COLO668 (cell line): ENCODE measurements around the gene PANX1.
"Not testable (repeated sequence)": the region's sequence is repeated elsewhere in the genome, so short reads cannot be mapped to it uniquely, and the experiment has no call there.

Source experiments
- DNase-seq: peaks from one replicate; lab custom pipeline; 2025; ENCODE audit not compliant: unreplicated experiment; lab: John Stamatoyannopoulos, UW

PANX1 gene

DNA sequence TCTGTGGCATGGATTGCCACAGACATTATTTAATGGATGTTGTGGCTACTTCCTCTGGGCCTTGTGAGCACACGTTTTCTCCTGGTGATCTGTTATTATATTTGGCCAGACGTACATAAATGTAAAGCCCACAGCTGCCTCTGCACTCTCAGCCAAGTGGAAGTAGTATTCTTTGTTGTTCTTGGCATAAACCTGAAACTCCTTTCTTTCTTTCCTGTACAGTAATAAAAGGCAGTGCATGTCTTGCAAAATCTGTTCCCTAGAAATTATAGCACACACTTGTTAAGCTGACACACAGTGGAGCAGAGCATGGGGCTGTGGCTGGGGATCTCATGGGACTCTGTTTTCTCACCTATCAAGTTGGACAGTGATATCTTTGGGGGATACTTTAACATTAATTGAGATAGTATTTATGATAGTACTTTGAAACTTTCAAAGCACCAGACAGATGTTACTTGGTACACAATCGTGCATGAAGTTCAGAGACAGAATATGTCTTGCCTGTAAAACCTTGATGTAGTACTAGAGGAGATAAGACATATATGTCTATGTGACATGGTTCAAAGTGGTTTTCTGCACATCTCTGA is 20.9 kb downstream of the PANX1 start:
- DNase-seq = no peak

DNA sequence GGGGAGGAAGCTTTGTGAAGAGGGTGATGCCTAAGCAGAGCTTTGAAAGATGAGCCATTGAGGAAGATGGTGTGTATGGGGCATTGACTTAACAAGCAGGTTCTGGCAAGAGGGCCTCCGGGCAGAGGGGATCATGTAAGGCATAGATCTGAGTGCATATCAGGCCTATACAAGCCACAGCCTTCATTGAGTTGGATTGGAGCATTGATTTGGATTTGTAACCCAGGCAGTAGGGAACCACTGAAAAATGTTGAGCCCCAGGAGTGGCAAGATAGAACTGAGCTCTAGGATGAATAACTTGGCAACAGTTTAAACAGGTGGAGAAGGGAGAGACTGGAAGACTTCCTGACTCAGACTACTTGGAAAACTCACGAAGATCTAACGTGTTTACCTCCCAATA is 21.4 kb downstream of the PANX1 start:
- no peak for DNase-seq

DNA sequence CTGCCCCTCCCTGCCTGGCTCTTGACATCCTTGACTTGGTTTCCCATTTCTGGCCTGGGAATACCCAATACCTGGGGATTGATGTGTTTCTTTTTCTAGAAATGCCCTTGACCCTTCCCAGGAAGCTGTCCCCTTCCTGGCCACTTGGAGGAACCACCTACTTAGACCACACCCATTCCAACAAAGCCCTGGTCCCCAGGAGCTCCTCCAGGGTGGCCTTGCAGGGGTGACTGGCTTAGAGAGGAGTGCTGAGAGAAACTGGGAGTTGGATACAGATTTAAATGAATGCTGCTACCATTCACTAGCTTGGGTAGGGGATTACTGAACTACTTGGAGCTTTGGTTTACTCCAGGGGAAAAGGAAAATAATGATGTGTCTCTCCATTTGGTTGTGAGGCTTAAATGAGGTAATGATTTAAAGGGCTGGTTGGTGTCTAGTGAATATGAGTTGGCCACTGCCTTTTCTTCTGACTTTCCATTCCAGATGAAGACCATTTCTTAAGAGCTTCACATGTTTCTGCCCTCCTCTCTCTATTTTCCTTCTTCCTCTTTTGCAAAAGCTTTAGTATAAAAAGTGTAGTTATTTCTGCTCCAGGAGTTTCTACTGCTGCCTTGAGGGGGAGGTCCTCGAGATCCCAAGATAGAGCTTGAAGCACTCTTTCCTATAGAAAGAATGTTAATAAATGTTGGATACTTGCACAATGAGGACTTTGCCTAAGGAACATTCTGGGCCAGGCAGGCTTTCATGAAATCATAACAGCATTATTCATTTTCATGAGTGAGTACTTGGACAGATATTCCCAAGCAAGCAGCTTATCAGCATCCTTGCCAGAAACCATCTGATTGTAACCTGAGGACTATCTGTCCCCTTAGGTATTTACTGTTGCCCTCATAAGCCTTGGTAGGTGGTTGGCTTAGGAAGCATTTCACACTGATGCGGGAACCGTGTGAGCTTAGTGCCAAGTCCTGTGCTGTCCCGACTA is 22.4 kb downstream of the PANX1 start:
- no peak for DNase-seq

DNA sequence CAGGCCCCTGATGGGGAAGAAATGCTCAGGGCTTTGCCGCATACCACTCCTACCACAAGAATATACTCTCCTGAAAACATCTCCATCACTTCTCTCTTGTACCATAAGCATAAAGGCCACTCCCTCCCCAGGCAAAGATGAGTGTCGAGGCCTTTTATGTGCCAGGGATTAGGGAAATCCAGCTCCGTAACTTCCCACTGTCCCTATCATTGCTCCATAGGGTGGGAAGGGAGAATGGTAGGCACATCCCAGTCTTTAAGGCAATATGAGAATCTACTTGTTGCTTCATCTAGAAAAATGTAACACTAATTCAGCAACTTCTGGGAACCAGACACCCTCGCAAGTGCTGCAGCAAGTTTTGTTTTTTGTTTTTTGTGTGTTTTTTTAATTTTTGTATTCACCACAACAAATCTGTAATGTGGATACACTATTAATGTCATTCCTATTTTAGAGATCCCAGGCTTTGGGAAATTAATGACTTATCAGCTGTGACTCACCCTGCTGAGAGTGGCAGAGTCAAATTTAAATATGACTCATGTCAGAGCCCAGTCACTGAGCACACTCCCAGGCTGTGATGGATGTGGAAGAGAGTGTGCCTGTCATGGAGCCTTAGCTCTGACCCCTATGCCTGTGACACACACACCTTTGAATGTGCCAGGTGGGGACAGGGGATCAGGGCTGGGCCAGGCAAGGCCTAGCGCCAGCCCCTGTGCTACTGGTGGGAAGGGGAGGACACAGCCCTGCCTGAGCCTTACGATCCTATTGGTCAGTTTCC is 23.4 kb downstream of the PANX1 start:
- peak; percentile 33 for DNase-seq

DNA sequence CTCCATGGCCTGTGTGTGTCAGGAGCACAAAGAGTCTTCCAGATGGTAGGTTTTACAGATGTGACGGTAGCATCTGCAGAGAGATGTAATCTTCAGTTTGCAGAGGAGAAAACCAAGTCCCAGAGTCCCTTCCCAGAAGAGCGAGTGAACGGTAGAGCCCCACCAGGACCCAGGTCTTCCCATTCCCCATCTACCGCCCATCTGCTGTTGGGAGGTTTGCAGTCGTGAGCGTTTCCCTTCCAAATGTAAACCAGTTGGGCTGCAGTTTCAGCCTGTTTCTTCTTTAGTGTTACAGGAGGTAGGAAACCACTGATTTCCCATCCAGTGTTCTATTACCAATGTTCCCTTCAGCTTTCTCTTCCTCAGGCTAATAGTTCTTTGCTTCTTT is 24.0 kb downstream of the PANX1 start:
- no peak for DNase-seq

DNA sequence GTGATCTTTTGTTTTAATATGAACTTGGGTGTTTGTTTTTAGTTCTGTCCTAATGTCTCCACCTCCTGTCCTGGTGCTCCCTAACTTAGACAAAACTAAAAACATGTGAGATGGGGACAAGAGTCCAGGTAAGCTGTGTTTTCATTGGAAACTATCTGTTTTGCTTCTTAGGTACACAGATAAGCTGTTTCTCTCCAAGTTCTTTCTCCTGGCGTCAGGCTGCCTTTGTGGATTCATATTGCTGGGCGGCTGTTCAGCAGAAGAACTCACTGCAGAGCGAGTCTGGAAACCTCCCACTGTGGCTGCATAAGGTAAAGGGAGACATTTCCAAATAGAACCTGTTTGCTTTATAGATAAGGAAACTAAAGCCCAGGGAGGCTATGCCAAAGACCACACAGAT is 24.7 kb downstream of the PANX1 start:
- no peak for DNase-seq

DNA sequence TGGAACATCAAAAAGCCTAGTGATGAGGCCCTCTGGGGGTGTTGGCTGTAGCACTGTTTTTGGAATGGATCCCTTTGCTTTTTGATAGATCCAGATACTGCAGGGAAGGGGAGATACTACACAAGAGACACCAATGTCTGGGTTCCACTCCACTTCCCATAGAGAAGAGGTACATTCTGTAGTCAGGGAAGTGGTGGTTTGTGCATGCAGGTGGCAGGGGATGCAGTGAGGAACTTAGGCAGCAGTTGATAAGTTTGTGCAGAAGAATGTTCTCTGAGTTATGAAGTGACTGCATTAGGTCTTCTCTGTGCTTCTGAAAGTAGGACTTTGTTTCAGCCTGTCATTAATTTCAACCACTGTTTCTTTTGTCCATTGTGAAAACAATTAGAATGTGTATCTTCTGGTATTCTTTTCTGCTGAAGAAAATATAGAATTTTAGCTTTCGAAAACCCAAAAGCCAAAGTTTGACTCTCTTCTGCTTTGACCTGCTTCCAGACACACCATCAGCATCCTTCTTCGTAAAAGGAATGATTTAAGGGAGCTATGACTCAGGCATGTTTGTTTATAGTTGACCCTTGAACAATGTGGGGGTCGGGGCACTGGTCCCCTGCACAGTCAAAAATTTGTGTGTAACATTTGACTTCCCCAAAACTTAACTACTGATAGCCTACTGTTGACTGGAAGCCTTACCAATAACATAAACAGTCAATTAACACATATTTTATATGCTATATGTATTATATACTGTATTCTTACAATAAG is 25.6 kb downstream of the PANX1 start:
- no peak for DNase-seq

DNA sequence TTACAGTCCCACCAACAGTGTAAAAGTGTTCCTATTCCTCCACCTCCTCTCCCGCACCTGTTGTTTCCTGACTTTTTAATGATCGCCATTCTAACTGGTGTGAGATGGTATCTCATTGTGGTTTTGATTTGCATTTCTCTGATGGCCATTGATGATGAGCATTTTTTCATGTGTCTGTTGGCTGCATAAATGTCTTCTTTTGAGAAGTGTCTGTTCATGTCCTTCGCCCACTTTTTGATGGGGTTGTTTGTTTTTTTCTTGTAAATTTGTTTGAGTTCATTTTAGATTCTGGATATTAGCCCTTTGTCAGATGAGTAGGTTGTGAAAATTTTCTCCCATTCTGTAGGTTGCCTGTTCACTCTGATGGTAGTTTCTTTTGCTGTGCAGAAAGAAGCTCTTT is 28.7 kb downstream of the PANX1 start:
- DNase-seq = not testable (repeated sequence)

DNA sequence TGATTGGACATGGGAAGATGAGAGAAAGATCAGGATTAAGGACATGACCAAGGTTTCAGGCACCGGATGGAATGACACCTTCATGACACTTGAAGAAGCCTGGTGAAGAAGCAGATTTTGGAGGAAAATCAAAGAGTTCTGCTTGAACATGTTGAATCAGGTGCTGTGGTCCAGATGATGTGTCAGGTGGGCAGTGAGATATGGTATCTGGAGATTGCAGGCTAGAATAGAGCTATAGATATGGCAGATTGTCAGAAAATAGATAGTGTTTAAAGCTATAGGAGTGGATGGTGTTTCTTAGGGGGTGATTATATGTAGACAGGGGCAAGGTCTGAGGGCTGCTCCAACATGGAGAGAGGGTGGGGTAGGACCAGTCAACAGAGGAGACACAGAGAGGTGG is 40.2 kb downstream of the PANX1 start:
- DNase-seq = no peak

DNA sequence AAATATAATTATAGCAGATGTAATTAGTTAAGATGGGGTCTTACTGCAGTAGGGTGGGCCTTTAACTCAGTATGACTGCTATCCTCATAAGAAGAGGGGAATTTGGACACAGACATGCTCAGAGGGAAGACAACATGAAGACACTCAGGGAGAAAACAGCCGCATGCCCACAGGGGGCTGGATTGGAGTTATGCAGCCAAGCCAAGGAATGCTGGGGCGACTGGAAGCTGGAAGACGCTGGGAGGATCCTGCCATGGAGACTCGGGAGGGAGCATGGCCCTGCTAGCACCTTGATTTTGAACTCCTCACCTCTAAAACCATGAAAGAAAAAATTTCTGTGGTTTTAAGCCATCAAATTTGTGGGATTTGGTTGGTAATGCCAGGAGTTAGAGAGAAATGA is 40.9 kb downstream of the PANX1 start:
- no peak for DNase-seq

DNA sequence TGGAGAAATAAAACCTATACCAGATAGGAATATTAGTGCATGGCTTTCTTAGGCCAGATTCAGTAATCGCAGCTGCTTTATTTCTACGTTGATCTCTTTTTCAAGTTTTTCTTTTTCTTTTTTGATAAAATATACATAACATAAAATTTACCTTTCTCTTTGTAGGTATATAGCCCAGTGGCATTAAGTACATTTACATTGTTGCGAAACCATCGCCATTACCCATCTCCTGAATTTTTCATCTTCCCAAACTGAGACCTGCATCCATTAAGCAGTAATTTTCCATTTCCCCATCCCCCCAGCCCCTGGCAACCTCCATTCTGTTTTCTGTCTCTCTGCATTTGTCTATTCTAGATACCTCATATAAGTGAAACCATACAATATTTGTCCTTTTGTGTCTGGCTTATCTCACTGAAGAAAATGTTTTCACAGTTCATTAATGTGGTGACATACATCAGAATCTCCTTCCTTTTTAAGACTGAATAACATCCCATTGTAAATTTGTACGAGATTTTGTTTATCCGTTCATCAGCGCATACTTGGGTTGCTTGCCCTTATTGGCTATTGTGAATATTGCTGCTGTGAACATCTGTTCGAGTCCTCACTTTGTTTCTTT is 41.4 kb downstream of the PANX1 start:
- DNase-seq = no peak

DNA sequence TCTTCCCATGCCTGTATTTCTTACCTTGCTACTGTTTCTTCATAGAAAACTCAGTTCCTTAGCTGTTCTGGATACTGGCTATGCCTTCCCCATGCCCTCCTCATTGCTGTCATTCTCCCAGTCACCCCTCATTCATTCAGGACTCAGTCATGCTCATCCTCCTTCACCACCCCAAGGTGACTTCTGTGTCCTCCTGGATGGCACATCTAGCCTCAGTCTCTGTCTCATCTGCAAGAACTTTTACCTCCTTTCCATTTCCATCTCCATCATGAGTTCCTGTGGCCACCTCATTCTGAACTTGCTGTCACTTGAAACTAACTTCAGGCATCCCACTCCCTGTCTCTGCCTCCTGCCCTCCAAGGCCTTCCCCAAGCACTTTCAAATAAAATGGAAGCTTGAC is 42.3 kb downstream of the PANX1 start:
- DNase-seq = no peak

DNA sequence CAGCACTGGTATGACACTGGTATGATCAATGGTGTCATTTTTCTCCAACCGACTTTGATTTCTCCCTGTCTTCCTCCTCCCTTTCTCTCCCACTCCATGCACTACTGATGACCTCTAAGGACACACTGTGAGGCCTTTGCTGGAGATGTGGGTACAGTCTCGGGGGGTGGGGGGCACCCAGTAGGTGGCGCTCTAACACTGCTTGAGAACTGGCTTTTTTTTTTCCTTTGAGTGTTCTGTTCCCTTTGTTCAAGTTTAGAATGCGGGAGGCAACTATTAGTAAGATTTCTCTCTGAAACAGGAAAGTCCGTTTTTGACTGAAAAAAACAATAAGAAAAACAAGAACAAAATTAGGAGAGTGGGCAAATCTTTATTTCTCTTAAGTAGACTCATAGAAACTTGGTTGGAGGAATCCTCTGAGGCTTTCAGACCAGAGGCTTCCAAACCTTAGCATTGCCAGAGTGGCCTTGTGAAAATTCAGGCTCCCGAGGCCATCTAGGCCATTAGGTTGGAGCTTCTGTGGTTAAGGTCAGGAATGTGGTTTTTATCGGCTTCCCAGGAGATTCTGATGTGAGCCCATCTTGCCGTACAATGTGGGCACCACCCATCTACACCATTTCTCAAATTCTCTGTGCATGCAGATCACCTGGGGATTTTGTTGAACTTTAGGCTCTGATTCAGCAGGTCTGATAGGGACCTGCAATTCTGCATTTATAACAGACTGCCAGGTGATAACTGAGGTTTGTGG is 43.2 kb downstream of the PANX1 start:
- DNase-seq = peak; percentile 21

DNA sequence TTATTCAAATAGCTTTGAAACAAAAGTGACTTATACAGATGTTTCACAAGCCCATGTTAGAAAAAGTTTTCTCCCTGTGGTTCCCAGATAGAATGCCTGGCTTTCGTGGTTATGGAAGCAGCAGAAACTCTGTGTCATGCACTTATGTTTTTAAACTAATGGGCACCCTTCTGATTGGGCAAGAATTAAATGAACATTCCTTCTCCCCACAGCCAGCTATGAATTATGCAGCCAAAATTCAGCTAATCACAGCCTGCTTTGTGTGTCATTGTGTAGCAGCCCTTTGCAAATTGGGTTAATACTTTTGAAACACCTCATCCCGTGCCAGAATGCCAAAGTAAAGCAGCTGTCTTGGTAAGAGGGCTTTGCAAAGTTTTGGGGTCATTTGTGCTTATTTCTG is 46.9 kb downstream of the PANX1 start:
- DNase-seq = no peak

DNA sequence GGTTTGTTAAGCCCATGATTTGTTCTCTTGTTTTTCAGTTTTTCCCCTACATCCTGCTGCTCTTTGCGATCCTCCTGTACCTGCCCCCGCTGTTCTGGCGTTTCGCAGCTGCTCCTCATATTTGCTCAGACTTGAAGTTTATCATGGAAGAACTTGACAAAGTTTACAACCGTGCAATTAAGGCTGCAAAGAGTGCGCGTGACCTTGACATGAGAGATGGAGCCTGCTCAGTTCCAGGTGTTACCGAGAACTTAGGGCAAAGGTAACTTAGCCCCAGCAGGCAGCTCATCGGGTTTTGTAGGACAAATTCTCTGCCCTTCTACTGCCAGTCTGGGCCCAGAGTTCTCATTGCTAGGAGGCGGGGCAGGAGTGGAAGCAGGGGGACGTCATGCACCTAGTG is 49.7 kb downstream of the PANX1 start:
- DNase-seq = no peak

DNA sequence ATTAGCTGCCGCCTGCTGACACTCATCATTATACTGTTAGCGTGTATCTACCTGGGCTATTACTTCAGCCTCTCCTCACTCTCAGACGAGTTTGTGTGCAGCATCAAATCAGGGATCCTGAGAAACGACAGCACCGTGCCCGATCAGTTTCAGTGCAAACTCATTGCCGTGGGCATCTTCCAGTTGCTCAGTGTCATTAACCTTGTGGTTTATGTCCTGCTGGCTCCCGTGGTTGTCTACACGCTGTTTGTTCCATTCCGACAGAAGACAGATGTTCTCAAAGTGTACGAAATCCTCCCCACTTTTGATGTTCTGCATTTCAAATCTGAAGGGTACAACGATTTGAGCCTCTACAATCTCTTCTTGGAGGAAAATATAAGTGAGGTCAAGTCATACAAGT is 51.1 kb downstream of the PANX1 start:
- DNase-seq = no peak

DNA sequence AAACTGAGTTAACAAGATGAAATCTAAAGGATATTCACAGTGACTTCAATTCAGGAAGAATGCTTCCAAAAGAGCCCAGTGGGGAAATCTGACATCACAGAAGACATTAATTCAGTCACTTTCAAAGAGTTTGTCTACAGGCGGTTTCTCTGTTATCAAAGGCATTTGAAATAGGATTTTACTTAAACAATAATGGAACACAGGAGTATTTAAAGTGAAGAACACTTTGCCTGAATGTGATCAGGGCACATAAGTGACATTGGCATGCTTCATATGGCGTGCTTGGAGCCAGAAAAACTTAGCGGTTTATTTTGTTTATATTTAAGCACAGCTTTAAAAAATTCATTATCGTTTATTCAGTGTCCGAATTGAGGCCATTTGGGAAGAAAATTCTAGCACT is 52.9 kb downstream of the PANX1 start:
- no peak for DNase-seq

DNA sequence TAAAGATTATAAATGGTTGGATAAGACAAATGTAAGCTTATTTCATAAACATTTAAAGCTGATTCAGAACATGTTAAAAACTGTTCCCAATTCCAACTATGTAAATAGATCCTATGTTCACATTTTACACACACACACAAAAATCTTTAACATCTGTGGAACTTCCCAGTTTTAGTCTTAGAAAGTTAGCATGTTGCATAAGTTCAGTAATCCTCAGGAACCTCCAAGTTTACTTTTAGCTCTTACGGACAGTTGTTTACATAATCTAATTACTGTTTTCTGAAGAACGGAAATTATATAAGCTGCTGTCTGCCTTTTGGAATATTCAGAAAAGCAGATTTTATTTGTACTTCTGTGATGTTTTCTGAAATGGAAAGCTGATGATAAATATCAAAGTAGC is 53.3 kb downstream of the PANX1 start:
- no peak for DNase-seq

DNA sequence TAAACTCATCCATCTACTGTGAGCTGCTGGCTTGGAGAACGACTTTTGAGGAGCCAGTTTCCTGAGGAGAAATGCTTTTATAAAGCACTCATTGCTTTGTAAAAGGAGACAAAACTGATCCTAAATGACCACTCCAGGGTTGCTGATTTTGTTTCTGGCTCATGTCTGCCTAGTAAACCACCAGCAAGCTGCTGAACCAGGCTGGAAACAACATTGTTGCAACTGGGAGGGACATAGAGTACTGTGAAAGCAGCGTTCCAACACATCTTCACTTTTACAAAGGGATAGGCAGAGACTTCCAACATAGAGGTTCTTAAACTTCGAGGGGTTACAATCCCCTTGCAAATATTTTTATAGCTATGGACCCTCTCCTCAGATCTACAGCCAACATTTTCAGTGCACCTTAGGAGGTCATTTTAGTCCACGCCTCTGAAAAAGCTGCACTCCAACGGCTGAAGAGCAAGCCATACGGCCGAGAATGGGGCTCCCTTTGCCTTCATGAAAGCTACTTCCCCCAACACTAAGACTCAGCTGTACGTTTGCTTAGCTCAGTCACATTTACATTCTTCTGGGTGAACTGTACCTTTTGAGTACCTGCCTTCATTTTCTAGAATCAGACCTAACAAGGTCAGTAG is 54.7 kb downstream of the PANX1 start:
- no peak for DNase-seq

DNA sequence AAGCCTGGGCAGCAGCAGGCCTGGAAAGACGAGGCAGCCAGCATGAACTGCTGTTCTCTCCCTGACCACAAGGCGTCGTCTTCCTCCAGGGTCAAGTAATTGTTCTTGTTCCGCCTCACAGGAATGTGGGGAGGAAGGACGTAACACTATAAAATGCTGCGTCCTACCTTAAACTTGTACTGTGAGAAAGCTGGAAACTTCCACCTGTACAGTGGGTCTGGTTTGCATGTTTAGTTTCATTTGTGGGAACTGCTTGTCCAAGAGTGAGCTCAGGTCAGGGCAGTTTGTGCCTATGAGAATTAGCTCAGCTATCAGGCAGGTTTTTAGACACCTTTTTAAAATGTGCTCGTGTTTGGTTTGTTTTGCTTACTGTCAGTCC is 55.2 kb downstream of the PANX1 start:
- DNase-seq = peak; percentile 22
